Muscle of leg (tissue), 11 donors: Measurements from ENCODE around the gene SDK1. TPM values are rescaled to one million over a fixed set of nuclear protein-coding genes. Genes with fewer than 3 reads are reported as not detected.

Experiments used
- DNase-seq: peaks from one replicate; pipeline ENCODE4 v3.0.0; 2013
- H3K27ac ChIP-seq: one replicate; pipeline ENCODE4 v1.5.1; 2013; ENCODE audit warnings: mild to moderate bottlenecking, low read length, control low read depth
- H3K27me3 ChIP-seq: one replicate; pipeline ENCODE4 v1.6.1; 2013; ENCODE audit warnings: low read length; ENCODE audit not compliant: control insufficient read depth, insufficient read depth
- H3K36me3 ChIP-seq: one replicate; pipeline ENCODE4 v1.6.1; 2013; ENCODE audit warnings: low read length; ENCODE audit not compliant: control insufficient read depth, insufficient read depth
- H3K4me1 ChIP-seq: one replicate; pipeline ENCODE4 v1.6.1; 2013; ENCODE audit warnings: low read length; ENCODE audit not compliant: control insufficient read depth, insufficient read depth
- H3K4me3 ChIP-seq: one replicate; pipeline ENCODE4 v1.5.1; 2013; ENCODE audit warnings: low read length, control low read depth
- H3K9me3 ChIP-seq: replicated peaks from 2 replicates; pipeline ENCODE4 v1.6.1; 2013; ENCODE audit warnings: low read depth, low read length; ENCODE audit not compliant: control insufficient read depth
- WGBS: methylation state at CpG from one replicate; pipeline ENCODE4 v1.1.5; 2013; ENCODE audit warnings: missing lambda C conversion rate; ENCODE audit not compliant: insufficient coverage; 5-methylcytosine and 5-hydroxymethylcytosine counted together
- polyA plus RNA-seq, 8 donors: library from polyadenylated mRNA; unstranded; fragments of 120-200 nt; gene quantifications; one replicate each; pipeline versions ENCODE4 v1.2.1 to v1.2.3, GENCODE V29; 2013; ENCODE audit warnings: inconsistent platforms in 1 of 8, low replicate concordance in 1 of 8; ENCODE audit not compliant: insufficient read length in 8 of 8, insufficient read depth in 1 of 8
- total RNA-seq: library from RNA; stranded (reverse); fragments of 120-200 nt; gene quantifications from one replicate; pipeline ENCODE4 v1.2.4, GENCODE V29; 2013

SDK1 gene
- total and polyA plus RNA-seq, 9 donors, result 2.3 to 6.4 (median 3.6) TPM

- H3K4me1 ChIP-seq, result peaks cover 47% of the 10 kb centered on the region
- peaks cover 3% of the 10 kb centered on the region for H3K27me3 ChIP-seq
- WGBS, result 78% methylated on average over 13 of the region's 16 CpGs
- H3K36me3 ChIP-seq, result no peaks in the 10 kb centered on the region
- H3K27ac ChIP-seq, result peak overlapping the region; percentile 68
- DNase-seq, result peak; percentile 47
- H3K4me3 ChIP-seq, result no peak overlapping the region
- no peaks in the 10 kb centered on the region for H3K9me3 ChIP-seq
Observed at GRCh38 chr7:4009211-4010060, 708.4 kb downstream of the SDK1 start.

GRCh38 chr7:4010061-4010605, 709.1 kb downstream of the SDK1 start:
- DNase-seq, result peak; percentile 65
- H3K4me1 ChIP-seq, result peaks cover 48% of the 10 kb centered on the region
- H3K36me3 ChIP-seq, result no peaks in the 10 kb centered on the region
- 59% methylated on average over 9 of the region's 13 CpGs for WGBS
- peaks cover 3% of the 10 kb centered on the region for H3K27me3 ChIP-seq
- H3K4me3 ChIP-seq, result no peak overlapping the region
- no peaks in the 10 kb centered on the region for H3K9me3 ChIP-seq
- H3K27ac ChIP-seq, result peak overlapping the region; percentile 68

DNA sequence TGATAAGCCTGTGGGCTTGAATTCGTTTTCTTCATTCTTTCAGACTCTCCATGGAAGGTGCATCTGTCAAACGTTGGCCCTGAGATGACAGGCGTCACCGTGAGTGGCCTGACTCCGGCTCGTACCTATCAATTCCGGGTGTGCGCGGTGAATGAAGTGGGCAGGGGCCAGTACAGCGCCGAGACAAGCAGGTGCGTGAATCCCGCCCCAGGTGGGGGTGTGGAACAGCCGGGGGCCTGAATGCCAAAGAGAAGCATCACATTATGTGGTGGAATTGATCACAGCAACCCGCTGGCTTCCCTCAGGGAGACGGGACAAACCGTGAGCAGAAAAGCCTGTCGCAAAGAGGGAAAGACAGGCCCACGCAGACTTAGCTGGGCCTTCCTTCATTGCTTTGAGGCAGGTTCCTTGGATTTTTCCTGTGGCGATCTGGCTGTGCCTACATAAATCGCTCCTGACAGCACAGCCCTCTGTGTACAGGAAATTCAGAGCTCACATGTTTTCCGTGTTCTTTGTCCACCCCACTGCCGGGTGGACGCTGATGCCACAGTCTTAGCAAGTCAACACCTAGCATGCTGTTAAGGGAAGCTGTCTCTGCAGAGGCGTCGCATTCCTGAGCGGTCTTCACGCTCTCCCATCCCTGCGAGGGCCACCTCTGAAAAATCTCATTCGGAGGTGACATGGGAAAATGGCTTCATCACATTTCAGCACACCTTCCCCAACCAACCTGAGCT, 710.0 kb downstream of the SDK1 start:
- peaks cover 3% of the 10 kb centered on the region for H3K27me3 ChIP-seq
- H3K27ac ChIP-seq, result peak overlapping the region; percentile 38
- H3K4me3 ChIP-seq, result no peak overlapping the region
- DNase-seq, result no peak
- H3K9me3 ChIP-seq, result no peaks in the 10 kb centered on the region
- peaks cover 48% of the 10 kb centered on the region for H3K4me1 ChIP-seq
- WGBS, result 72% methylated on average over 27 of the region's 30 CpGs
- no peaks in the 10 kb centered on the region for H3K36me3 ChIP-seq

DNA sequence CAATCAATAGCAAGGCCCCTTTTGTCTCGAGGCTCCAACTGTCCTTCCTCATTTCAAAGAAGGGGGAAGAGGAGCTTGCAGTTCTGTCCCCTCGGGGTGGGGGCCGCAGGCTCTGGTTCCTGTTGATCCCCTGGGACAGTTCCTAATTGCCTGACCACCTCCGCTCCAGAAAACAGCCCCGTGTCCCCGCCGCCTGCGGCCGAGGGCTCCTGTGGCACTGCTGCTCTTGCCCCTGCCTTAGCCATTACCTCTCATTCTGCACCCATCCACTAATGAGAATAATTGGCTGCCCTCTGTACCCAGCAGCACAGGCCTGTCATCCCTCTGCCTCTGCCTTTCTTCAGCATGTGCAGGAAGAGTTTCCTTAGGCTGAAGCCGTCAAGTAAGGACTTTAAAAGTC, 712.7 kb downstream of the SDK1 start:
- WGBS, result 80% methylated on average over 3 of the region's 10 CpGs
- H3K4me1 ChIP-seq, result peaks cover 45% of the 10 kb centered on the region
- peaks cover 3% of the 10 kb centered on the region for H3K27me3 ChIP-seq
- H3K27ac ChIP-seq, result no peak overlapping the region
- H3K4me3 ChIP-seq, result no peak overlapping the region
- no peaks in the 10 kb centered on the region for H3K36me3 ChIP-seq
- no peak for DNase-seq
- H3K9me3 ChIP-seq, result peaks cover 4% of the 10 kb centered on the region

DNA sequence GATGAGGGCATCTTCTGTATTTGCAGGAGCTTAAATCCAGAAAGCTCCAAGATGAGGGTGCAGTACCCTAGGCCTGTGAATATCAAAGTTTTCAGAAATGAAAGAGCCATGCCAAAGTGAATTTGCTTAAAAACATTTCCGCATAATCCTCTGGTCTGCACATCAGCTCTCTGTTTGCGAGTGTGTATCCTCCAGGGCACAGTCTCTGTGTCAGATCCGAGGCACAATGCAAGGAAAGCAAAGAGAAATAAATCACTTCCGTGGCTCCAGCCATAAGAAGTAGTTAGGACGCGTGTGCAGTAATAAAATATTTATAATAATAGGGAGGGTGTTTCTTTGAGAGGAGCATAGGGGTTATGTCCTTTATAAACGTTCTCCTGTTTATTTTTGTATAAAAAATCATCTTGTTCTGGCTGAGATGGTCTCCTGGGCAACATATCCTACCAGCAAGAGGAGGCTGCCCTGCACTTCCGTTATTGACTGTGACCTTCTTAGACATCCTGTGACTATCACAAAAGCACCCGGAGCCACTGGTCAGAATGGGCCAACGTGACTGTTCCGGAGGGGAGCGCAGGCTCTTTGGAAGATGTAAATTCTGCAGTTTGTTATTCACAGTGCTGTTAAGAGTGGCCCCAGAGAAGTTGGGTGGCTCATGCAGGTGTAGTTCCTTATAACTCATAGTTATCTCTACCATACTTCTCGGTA, 713.4 kb downstream of the SDK1 start:
- H3K36me3 ChIP-seq, result no peaks in the 10 kb centered on the region
- H3K9me3 ChIP-seq, result peaks cover 11% of the 10 kb centered on the region
- peaks cover 39% of the 10 kb centered on the region for H3K4me1 ChIP-seq
- no peak overlapping the region for H3K4me3 ChIP-seq
- no peaks in the 10 kb centered on the region for H3K27me3 ChIP-seq
- WGBS, result 71% methylated on average over 1 of the region's 13 CpGs
- H3K27ac ChIP-seq, result no peak overlapping the region
- DNase-seq, result no peak

DNA sequence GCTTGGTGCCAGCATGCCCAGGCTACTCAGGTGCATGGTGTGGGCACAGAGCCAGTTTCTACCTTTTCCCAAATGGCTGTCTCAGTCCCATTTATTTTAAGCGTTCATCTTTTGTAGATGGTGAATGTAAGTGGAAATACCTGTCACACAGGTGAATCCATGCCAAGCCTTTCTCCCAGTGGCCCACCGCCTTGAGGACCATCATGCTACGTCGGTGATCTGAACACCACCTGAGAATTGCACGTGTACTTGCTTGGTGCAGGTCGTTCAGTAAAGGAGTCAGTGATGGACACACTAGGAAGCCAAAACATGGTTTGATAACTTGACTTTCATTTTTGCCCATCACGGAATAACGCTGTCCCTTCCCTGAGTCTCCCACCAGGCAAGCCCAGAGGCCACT, 714.3 kb downstream of the SDK1 start:
- Histone ChIP-seq H3K4me3 (no peak overlapping the region), H3K36me3 (no peaks in the 10 kb centered on the region), H3K4me1 (peaks cover 31% of the 10 kb centered on the region), H3K9me3 (peaks cover 14% of the 10 kb centered on the region), H3K27ac (no peak overlapping the region), H3K27me3 (no peaks in the 10 kb centered on the region)
- DNase-seq, result no peak
- WGBS, result 93% methylated on average over 7 of the region's 8 CpGs

DNA sequence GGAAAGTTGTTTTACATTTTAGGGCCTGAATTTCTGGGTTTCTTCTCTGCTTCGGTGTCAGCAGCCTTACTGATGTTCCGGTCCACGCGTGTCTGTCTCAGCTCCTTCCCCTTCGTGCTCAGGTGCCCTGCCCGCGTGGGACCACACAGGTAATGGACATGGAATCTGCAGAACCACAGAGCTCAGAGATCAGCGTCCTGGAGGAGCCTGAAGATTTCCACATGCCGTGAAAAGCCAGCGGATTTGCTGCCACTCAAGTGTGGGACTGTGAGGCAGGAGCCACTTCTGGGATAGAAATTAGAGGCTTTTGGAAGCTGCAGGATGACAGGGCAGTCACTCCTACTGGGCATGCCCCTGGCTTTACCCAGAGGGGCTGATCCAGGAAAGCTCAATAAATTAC, 714.9 kb downstream of the SDK1 start:
- Histone ChIP-seq H3K4me1 (peaks cover 25% of the 10 kb centered on the region), H3K36me3 (no peaks in the 10 kb centered on the region), H3K27me3 (no peaks in the 10 kb centered on the region), H3K4me3 (no peak overlapping the region), H3K9me3 (peaks cover 14% of the 10 kb centered on the region), H3K27ac (no peak overlapping the region)
- WGBS, result 84% methylated on average over 9 of the region's 10 CpGs
- DNase-seq, result no peak

GRCh38 chr7:4017081-4017480, 716.0 kb downstream of the SDK1 start:
- no peaks in the 10 kb centered on the region for H3K27me3 ChIP-seq
- peaks cover 18% of the 10 kb centered on the region for H3K4me1 ChIP-seq
- H3K27ac ChIP-seq, result no peak overlapping the region
- DNase-seq, result no peak
- H3K36me3 ChIP-seq, result no peaks in the 10 kb centered on the region
- H3K4me3 ChIP-seq, result no peak overlapping the region
- H3K9me3 ChIP-seq, result peaks cover 17% of the 10 kb centered on the region
- WGBS, result 79% methylated on average over 19 of the region's 21 CpGs

DNA sequence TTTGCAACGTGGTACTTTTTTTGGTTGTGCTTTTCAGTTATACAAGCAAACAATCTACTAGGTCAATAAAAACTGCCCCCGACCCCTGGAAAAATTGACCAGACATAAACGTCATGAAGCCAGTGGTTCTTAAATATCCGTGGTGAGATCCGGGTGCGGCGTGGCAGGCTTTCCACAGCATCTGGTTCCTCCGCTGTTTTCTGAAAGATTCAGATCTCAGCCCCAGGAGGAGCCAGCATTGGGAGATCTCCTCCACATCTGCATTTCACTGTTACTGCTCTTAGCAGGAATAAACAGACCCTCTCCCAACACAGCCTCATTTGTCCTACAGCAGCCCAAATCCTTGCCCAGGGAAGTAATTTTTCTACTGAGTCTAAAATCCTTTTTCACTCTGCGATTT, 716.7 kb downstream of the SDK1 start:
- Histone ChIP-seq H3K27ac (peak overlapping the region; percentile 29), H3K4me1 (peaks cover 23% of the 10 kb centered on the region), H3K36me3 (no peaks in the 10 kb centered on the region), H3K27me3 (no peaks in the 10 kb centered on the region), H3K9me3 (peaks cover 17% of the 10 kb centered on the region), H3K4me3 (no peak overlapping the region)
- WGBS, result 28% methylated on average over 6 of the region's 9 CpGs
- peak; percentile 71 for DNase-seq
